ENCODE measurements around the gene MTCL3.

The MTCL3 gene

DNA sequence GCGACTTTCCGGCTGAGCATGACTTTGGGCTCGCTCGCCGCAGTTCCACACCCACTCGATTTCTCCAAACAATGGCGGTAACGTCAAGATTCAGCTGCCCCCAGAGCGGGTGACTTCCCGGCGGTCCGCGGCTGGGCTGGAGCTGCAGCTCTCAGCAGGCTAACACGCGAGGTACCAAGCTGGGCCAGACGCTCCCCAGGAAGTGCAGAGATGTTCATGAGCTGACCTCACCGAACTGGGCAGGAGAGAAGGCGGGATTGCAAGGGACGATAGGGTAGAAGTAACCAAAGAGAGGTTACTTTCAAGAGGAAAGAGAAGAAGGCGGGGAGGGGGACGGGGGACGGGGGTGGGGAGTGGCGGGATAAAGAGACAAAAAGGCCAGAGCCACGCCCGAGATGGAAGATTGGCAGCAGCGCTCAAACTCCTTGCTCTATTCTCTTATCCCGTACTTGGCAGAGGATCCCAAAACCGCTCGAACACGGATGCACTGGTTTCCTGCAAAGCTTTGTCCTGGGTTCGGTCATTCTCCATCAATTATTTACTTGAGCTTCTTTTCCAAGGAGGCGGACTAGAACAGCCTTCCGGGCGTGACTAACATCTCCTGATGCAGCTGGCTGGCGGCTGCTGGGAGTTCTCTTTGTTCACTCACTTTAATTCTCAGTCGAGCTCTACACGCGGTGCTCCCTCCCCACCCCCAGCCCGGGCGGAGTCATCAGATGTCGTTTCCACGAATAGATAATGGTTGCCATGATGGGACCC lies at the start of gene MTCL3:
Gene MTCL3, minus strand, starts transcription at position 626 of the 759 bp plus-strand sequence.
- no peak within 1 kb of the TSS for H3K4me3 ChIP-seq
- H3K27me3 ChIP-seq (ENCODE audit: low read depth) = peaks cover 1% of the 10 kb centered on the region; the same call in 1 of the 2 replicates
- H3K4me1 ChIP-seq = peaks cover 9% of the 10 kb centered on the region
- no peaks in the 10 kb centered on the region for H3K9me3 ChIP-seq
- DNase-seq (ENCODE audit: low spot score in 2 of 2) = peak in 1 of 2 experiments; percentile 24
- in situ Hi-C loops (cut with MboI; ENCODE audit: low sequenced_read_pairs) = no loop called here
- no peaks in the 10 kb centered on the region for H3K36me3 ChIP-seq (replicated peaks)

DNA sequence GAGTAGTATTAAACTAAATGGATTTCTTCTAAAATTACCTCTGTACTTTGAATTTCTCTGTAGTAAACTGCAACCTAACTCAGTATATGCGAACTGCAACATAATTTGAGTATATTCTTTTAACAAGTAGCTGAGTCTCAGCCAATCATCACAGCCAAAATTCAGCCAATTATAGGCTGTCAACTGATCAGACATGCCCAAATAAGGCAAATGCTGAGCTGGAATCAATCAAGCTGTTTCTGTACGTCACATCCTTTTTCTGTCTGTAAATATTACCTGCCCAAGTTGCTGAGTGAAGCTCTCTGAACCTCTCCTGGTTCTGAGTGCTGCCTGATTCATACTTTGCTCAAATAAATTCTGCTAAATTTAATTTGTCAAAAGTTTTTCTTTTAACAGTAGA lies 48.3 kb upstream of the MTCL3 start:
- no peaks in the 10 kb centered on the region for H3K9me3 ChIP-seq
- no peak for DNase-seq (ENCODE audit: low spot score in 2 of 2)
- no peaks in the 10 kb centered on the region for H3K27me3 ChIP-seq (ENCODE audit: low read depth)
- in situ Hi-C loops (cut with MboI; ENCODE audit: low sequenced_read_pairs) = no loop called here
- H3K36me3 ChIP-seq (replicated peaks) = no peaks in the 10 kb centered on the region
- H3K4me3 ChIP-seq = no peak overlapping the region
- no peaks in the 10 kb centered on the region for H3K4me1 ChIP-seq

DNA sequence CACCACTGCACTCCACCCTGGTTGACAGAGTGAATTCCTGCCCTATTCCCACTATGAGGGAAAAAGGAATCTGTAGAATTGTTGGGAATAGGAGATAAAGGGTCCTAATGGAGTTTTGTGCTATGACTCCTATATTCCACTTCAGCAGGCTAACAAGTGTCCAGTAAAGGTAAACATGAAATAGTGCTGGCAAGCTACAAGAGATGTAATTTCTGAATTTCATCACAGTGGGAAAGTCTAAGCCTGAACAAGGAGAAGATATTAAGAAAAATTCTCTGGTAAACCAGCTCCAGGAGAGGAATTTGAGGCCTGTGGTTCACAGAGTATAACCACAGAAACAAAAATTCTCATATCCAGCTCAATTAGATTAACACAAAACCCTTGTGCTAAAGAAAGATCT lies 47.5 kb upstream of the MTCL3 start:
- no peaks in the 10 kb centered on the region for H3K9me3 ChIP-seq
- in situ Hi-C loops (cut with MboI; ENCODE audit: low sequenced_read_pairs) = no loop called here
- no peak overlapping the region for H3K4me3 ChIP-seq
- H3K4me1 ChIP-seq = no peaks in the 10 kb centered on the region
- DNase-seq (ENCODE audit: low spot score in 2 of 2) = no peak
- H3K36me3 ChIP-seq (replicated peaks) = no peaks in the 10 kb centered on the region
- H3K27me3 ChIP-seq (ENCODE audit: low read depth) = no peaks in the 10 kb centered on the region

DNA sequence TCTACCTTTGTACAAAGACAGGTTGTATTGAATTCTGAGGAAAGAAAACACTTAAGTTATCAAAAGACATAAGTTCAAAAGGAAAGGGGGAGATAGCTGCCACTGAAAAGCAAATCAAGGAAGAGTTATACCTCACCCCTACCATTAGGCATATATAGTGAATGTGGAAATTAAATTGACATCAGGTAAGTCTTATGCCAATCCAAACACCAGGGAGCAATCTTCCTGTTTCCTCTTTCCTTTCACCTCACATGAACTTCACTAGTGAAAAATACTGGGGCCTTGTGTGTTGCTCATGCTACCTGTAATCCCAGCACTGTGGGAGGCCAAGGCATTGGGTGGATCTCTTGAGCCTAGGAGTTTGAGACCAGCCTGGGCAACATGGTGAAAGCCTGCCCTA lies 47.0 kb upstream of the MTCL3 start:
- DNase-seq (ENCODE audit: low spot score in 2 of 2) = no peak
- in situ Hi-C loops (cut with MboI; ENCODE audit: low sequenced_read_pairs) = no loop called here
- H3K9me3 ChIP-seq = no peaks in the 10 kb centered on the region
- no peaks in the 10 kb centered on the region for H3K27me3 ChIP-seq (ENCODE audit: low read depth)
- no peaks in the 10 kb centered on the region for H3K4me1 ChIP-seq
- no peaks in the 10 kb centered on the region for H3K36me3 ChIP-seq (replicated peaks)
- no peak overlapping the region for H3K4me3 ChIP-seq

DNA sequence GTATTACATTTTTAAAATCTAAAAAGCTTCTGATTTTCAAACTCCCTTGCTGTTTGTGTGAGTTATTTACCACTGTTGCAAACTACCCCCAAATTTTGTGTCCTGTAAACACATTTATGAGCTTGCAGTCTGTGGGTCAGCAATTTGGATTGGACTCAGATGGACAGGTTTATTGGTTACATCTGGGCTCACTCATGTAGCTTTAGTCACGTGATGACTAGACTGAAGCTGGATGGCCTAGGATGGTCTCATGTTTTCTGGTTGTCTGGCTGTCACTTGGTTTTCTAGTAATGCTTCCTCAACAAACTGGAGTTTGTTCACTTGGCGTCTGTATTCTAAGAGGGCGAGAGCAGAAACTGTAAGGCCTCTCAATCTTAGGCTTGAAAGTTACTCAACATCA lies 45.6 kb upstream of the MTCL3 start:
- DNase-seq (ENCODE audit: low spot score in 2 of 2) = no peak
- in situ Hi-C loops (cut with MboI; ENCODE audit: low sequenced_read_pairs) = no loop called here
- no peaks in the 10 kb centered on the region for H3K36me3 ChIP-seq (replicated peaks)

DNA sequence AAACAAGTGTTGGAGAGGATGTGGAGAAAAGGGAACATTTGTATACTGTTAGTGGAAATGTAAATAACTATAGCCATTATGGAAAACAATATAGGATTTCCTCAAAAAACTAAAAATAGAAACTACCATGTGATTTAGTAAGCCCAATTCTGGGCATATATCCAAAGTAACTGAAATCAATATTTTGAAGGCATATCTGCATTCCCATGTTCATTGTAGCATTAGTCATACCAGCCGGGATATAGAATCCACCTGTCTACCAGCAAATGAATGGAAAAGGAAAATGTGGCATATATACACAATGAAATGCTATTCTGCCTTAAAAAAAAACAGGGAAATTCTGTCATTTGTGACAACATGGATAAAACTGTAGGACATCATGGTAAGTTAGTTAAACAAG lies 42.5 kb upstream of the MTCL3 start:
- Histone ChIP-seq H3K9me3 (no peaks in the 10 kb centered on the region), H3K4me3 (no peak overlapping the region), H3K4me1 (no peaks in the 10 kb centered on the region), H3K36me3 (replicated peaks) (no peaks in the 10 kb centered on the region), H3K27me3 (ENCODE audit: low read depth) (no peaks in the 10 kb centered on the region)
- in situ Hi-C loops (cut with MboI; ENCODE audit: low sequenced_read_pairs) = no loop called here
- no peak for DNase-seq (ENCODE audit: low spot score in 2 of 2)

More for the DNA sequence above, 45.6 kb upstream of the MTCL3 start:
- H3K27me3 ChIP-seq (ENCODE audit: low read depth) = no peaks in the 10 kb centered on the region
- H3K4me3 ChIP-seq = no peak overlapping the region
- H3K9me3 ChIP-seq = no peaks in the 10 kb centered on the region
- no peaks in the 10 kb centered on the region for H3K4me1 ChIP-seq

DNA sequence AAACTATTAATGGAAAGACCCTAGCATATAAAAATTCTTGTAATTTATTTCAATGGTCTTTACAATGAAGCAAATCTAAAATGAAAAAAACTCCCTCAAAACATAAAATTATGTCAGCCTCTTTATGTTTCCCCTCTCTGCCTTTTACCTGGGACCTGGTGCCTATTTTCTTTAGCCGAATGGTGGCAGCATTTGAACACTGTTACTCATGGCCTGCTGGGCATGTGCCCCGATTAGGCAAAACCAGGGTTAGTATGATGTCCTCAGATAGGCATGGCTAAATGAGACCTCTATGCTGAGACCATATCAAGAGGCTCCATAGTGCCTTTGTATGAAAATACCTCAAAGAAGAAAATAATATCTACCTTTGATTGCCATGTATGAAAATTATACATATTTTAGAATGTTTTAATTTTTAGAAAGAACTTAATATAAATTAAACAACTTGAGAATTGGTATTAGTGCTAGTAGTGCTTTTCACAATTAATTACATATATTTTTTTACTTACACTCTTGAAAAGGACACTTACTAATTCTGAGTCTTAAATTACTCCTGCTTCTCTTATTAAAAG lies 35.4 kb upstream of the MTCL3 start:
- H3K4me1 ChIP-seq = no peaks in the 10 kb centered on the region
- in situ Hi-C loops (cut with MboI; ENCODE audit: low sequenced_read_pairs) = no loop called here
- H3K9me3 ChIP-seq = no peaks in the 10 kb centered on the region
- H3K36me3 ChIP-seq (replicated peaks) = no peaks in the 10 kb centered on the region
- H3K27me3 ChIP-seq (ENCODE audit: low read depth) = no peaks in the 10 kb centered on the region
- peak; percentile 25 to 49 for DNase-seq (ENCODE audit: low spot score in 2 of 2)
- no peak overlapping the region for H3K4me3 ChIP-seq

DNA sequence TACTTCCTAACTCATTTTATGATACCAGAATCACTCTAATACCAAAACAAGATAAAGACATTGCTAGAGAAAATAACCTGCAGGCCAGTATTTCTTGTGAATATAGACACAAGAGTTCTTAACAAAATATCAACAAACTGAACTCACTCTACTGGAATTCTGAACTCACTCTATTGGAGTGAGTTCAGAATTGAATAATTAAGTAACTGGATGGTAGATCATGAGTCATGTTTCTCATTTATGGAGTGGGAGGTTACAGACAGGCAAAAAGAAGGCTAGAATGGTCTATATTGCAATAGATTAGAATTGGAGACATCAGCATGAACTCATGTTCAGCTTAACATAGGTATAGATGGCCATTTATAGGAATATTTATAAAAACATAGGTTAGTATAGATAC lies 31.3 kb upstream of the MTCL3 start:
- Histone ChIP-seq H3K27me3 (ENCODE audit: low read depth) (no peaks in the 10 kb centered on the region), H3K36me3 (replicated peaks) (no peaks in the 10 kb centered on the region), H3K4me3 (no peak overlapping the region), H3K4me1 (peaks cover 2% of the 10 kb centered on the region; the same call in 1 of the 2 replicates), H3K9me3 (no peaks in the 10 kb centered on the region)
- in situ Hi-C loops (cut with MboI; ENCODE audit: low sequenced_read_pairs) = no loop called here
- no peak for DNase-seq (ENCODE audit: low spot score in 2 of 2)

DNA sequence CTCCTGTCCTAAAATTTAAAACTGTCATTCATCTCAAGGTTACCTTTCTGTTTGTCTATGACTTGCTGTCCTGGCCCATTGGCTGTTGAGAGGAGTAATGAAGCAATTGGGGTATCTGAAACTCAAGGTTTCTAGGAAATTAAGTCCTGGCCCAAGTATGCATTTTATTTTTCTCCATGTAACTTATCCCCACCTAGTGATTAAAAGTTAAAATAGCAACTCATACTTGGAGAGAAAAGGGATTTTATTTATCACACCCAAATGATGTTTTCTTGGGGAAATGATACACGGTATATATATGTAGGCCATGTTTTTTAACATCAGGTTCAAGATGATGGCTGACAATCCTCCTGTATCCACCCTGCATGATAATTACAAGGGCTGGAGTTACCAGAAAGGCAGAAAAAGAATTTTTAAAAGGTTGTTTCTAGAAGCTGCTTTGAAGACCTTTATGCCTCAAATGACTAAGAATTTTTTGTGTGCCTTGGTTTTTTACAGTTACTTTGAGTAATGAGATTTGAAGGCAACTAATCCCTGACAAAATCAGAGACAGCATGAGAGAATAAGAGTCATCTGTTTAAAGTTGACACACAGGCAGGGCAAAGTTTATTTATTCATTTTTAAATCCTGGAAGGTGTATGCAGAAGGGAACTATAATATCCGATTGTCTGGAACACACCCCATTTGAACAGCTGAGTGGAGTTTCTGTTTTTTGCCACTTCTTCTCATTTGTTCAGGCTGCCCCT lies 28.9 kb upstream of the MTCL3 start:
- Histone ChIP-seq H3K27me3 (ENCODE audit: low read depth) (no peaks in the 10 kb centered on the region), H3K9me3 (no peaks in the 10 kb centered on the region), H3K4me1 (peaks cover 2% of the 10 kb centered on the region; the same call in 1 of the 2 replicates), H3K4me3 (no peak overlapping the region), H3K36me3 (replicated peaks) (no peaks in the 10 kb centered on the region)
- in situ Hi-C loops (cut with MboI; ENCODE audit: low sequenced_read_pairs) = loop anchor here (25.0 kb wide), 1 partner anchor 236 kb away; no protein-coding TSS in a partner anchor
- DNase-seq (ENCODE audit: low spot score in 2 of 2) = peak in 1 of 2 experiments; percentile 8

DNA sequence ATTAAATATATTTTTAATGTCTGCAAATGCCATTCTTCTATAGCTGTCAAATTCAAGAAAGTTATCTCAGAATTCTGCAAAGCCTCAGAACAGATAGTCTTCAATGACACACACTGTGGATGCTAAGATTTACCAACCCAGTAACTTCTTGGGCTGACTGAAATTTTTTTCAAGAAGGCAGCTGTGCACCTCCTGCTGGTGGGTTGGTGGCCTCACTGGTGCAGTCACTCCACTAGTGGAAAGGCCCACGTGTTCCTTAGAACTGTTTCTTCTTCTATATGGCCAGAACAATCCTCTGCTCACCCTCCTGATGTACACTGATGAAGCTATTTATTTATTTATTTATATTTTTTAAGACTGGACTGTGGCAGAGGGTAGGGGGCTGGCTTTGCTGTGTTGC lies 28.1 kb upstream of the MTCL3 start:
- Histone ChIP-seq H3K4me1 (peaks cover 2% of the 10 kb centered on the region; the same call in 1 of the 2 replicates), H3K36me3 (replicated peaks) (no peaks in the 10 kb centered on the region), H3K27me3 (ENCODE audit: low read depth) (no peaks in the 10 kb centered on the region), H3K4me3 (no peak overlapping the region), H3K9me3 (no peaks in the 10 kb centered on the region)
- in situ Hi-C loops (cut with MboI; ENCODE audit: low sequenced_read_pairs) = loop anchor here (25.0 kb wide), 1 partner anchor 235 kb away; no protein-coding TSS in a partner anchor
- DNase-seq (ENCODE audit: low spot score in 2 of 2) = peak in 1 of 2 experiments; percentile 29

DNA sequence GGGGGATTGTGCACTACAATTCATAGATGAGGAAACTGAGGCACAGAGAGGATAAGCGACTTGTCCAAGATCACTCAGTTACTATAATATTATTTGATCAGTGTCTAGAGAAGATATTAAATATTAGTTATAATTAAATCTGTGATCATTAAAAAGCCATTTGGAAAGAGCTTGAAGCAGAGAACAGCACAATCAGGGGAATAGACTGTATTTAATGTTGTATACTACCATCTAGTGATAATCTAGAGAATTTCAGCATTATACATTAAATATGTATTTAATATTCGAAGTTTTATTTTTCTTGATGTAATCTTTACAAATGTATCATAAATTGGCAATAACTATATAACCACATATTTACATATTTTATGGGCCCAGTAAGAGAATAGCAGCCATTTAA lies 20.1 kb upstream of the MTCL3 start:
- in situ Hi-C loops (cut with MboI; ENCODE audit: low sequenced_read_pairs) = loop anchor here (5.0 to 25.0 kb wide), 2 partner anchors 77 to 227 kb away; no protein-coding TSS in a partner anchor
- Histone ChIP-seq H3K36me3 (replicated peaks) (no peaks in the 10 kb centered on the region), H3K9me3 (no peaks in the 10 kb centered on the region), H3K27me3 (ENCODE audit: low read depth) (peaks cover 4% of the 10 kb centered on the region), H3K4me1 (no peaks in the 10 kb centered on the region; the same call in 1 of the 2 replicates), H3K4me3 (no peak overlapping the region)
- peak in 1 of 2 experiments; percentile 14 for DNase-seq (ENCODE audit: low spot score in 2 of 2)

DNA sequence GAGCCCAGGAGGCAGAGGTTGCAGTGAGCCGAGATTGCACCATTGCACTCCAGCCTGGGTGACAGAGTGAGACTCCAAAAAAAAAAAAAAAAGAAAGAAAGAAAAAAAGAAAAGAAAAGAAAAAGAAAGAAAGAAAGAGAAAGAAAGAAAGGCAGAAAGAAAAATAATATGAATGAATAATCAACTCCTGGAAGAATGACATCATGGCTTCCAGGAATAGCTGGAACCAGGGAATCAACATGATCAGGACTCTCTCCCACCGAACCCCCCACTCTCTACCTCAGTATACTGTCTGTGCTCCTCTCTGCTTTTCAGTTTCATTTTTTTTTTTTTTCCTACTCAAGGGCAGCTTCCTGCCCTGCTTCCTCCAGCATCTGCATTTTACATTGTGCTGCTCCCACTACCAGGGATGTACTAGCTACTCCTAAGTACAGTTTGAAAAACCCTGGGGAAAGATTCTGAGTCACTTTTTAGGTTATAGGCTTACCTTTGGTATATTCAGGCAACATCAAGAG lies 19.7 kb upstream of the MTCL3 start:
- Histone ChIP-seq H3K4me3 (no peak overlapping the region), H3K36me3 (replicated peaks) (no peaks in the 10 kb centered on the region), H3K27me3 (ENCODE audit: low read depth) (peaks cover 4% of the 10 kb centered on the region), H3K9me3 (no peaks in the 10 kb centered on the region), H3K4me1 (no peaks in the 10 kb centered on the region; the same call in 1 of the 2 replicates)
- DNase-seq (ENCODE audit: low spot score in 2 of 2) = no peak
- in situ Hi-C loops (cut with MboI; ENCODE audit: low sequenced_read_pairs) = loop anchor here (5.0 to 25.0 kb wide), 2 partner anchors 77 to 227 kb away; no protein-coding TSS in a partner anchor

DNA sequence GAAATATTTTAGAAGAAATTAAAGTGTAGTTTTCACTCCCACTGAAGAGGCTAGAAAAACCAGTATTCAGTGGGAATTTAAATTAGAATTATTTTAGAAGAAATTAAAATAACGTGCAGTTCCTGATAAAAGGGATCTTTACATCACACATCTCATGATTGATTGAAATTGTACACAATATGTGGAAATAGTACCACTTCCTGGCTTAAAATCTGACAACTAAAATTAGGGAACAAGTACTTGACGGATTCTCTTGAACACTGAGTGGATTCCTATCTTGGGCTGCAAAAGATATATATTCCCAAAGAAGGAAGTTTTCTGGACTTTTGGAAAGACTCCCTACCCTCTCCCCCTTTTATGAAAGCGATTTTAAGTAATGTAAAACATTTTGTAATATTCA lies 14.6 kb upstream of the MTCL3 start:
- Histone ChIP-seq H3K4me3 (no peak overlapping the region), H3K4me1 (no peaks in the 10 kb centered on the region), H3K27me3 (ENCODE audit: low read depth) (peaks cover 4% of the 10 kb centered on the region), H3K36me3 (replicated peaks) (no peaks in the 10 kb centered on the region), H3K9me3 (no peaks in the 10 kb centered on the region)
- in situ Hi-C loops (cut with MboI; ENCODE audit: low sequenced_read_pairs) = loop anchor here (25.0 kb wide), 1 partner anchor 221 kb away; no protein-coding TSS in a partner anchor
- DNase-seq (ENCODE audit: low spot score in 2 of 2) = no peak

Data from HAP-1 (cell line).